HEK293 (cell line): ENCODE measurements around the gene SOX12.
A peak's percentile ranks its signal among the peaks of the same experiment; 100 is the strongest.

Source experiments
- CTCF ChIA-PET: fragments of 350-600 bp; formaldehyde crosslinking; extraction: SDS; loops from one replicate; lab custom pipeline; 2021; ENCODE audit warnings: antibody characterized with exemption; lab: Yijun Ruan, JAX
- POLR2A ChIA-PET: fragments of 300-600 bp; formaldehyde crosslinking; extraction: SDS; loops from one replicate; lab custom pipeline; 2020; ENCODE audit warnings: antibody characterized with exemption, inconsistent platforms; lab: Yijun Ruan, JAX
- H3K27ac ChIP-seq: fragments of 200-500 bp; sonication (Bioruptor generic); 2 replicates; pipeline ENCODE4 v1.5.1; 2014; ENCODE audit warnings: low read depth, low read length, control low read depth, inconsistent platforms; ENCODE audit errors: extremely low read depth
- H3K36me3 ChIP-seq, 2 experiments: fragments of 200-500 bp in 1 of 2; sonication (Bioruptor generic) in 1 of 2; 1 replicate in 1 of 2; 2 replicates in 1 of 2; pipeline ENCODE4 v1.5.1; 2014 to 2017; ENCODE audit warnings: inconsistent platforms in 2 of 2, low read length in 2 of 2; ENCODE audit not compliant: control insufficient read depth in 2 of 2, insufficient read depth in 1 of 2
- H3K4me1 ChIP-seq: fragments of 200-500 bp; sonication (Bioruptor generic); 2 replicates; pipeline ENCODE4 v1.5.1; 2014; ENCODE audit warnings: mild to moderate bottlenecking, low read length, inconsistent platforms; ENCODE audit not compliant: control insufficient read depth, insufficient read depth
- H3K4me3 ChIP-seq: 2 replicates; pipeline ENCODE4 v1.5.1; 2011; ENCODE audit warnings: low read depth, mild to moderate bottlenecking, control low read depth, low read length, moderate library complexity
- H3K9me3 ChIP-seq: fragments of 200-500 bp; sonication (Bioruptor generic); 2 replicates; pipeline ENCODE4 v1.5.1; 2014; ENCODE audit warnings: low read depth, low read length, inconsistent platforms; ENCODE audit not compliant: control insufficient read depth, insufficient read depth
- GLIS1 ChIP-seq: fragments of 450-650 bp; formaldehyde crosslinking; IDR thresholded peaks from 2 replicates; pipeline ENCODE4 v1.5.1; 2016; ENCODE audit warnings: missing biosample characterization, missing genetic modification characterization
- OVOL3 ChIP-seq: fragments of 450-650 bp; formaldehyde crosslinking; IDR thresholded peaks from 2 replicates; pipeline ENCODE4 v1.5.1; 2016; ENCODE audit warnings: missing biosample characterization, missing genetic modification characterization
- SP2 ChIP-seq: fragments of 450-650 bp; formaldehyde crosslinking; IDR thresholded peaks from 2 replicates; pipeline ENCODE4 v1.5.1; 2016; ENCODE audit warnings: missing biosample characterization, missing genetic modification characterization
- SP7 ChIP-seq: fragments of 450-650 bp; formaldehyde crosslinking; IDR thresholded peaks from 2 replicates; pipeline ENCODE4 v1.5.1; 2016; ENCODE audit warnings: missing biosample characterization, missing genetic modification characterization
- ZBTB48 ChIP-seq: fragments of 450-650 bp; formaldehyde crosslinking; IDR thresholded peaks from 2 replicates; pipeline ENCODE4 v1.5.1; 2016; ENCODE audit warnings: missing biosample characterization, missing genetic modification characterization
- ZBTB6 ChIP-seq: fragments of 450-650 bp; formaldehyde crosslinking; IDR thresholded peaks from 2 replicates; pipeline ENCODE4 v1.5.1; 2017; ENCODE audit warnings: missing biosample characterization, missing genetic modification characterization
- ZFHX2 ChIP-seq: fragments of 450-650 bp; formaldehyde crosslinking; conservative IDR thresholded peaks from 2 replicates; pipeline ENCODE4 v1.5.1; 2016; ENCODE audit warnings: missing biosample characterization, missing genetic modification characterization
- ZFP69B ChIP-seq: fragments of 450-650 bp; formaldehyde crosslinking; IDR thresholded peaks from 2 replicates; pipeline ENCODE4 v1.5.1; 2016; ENCODE audit warnings: missing biosample characterization, missing genetic modification characterization
- ZNF121 ChIP-seq: fragments of 450-650 bp; formaldehyde crosslinking; IDR thresholded peaks from 2 replicates; pipeline ENCODE4 v1.5.1; 2016; ENCODE audit warnings: missing biosample characterization, missing genetic modification characterization
- ZNF132 ChIP-seq: fragments of 450-650 bp; formaldehyde crosslinking; IDR thresholded peaks from 2 replicates; pipeline ENCODE4 v1.5.1; 2017; ENCODE audit warnings: missing biosample characterization, missing genetic modification characterization, borderline replicate concordance
- ZNF157 ChIP-seq: fragments of 450-650 bp; formaldehyde crosslinking; IDR thresholded peaks from 2 replicates; pipeline ENCODE4 v1.5.1; 2016; ENCODE audit warnings: missing biosample characterization, missing genetic modification characterization
- ZNF239 ChIP-seq: fragments of 450-650 bp; formaldehyde crosslinking; IDR thresholded peaks from 2 replicates; pipeline ENCODE4 v1.5.1; 2016; ENCODE audit warnings: missing biosample characterization, missing genetic modification characterization
- ZNF335 ChIP-seq: fragments of 450-650 bp; formaldehyde crosslinking; conservative IDR thresholded peaks from 2 replicates; pipeline ENCODE4 v1.5.1; 2016; ENCODE audit warnings: missing biosample characterization, missing genetic modification characterization
- ZNF510 ChIP-seq: fragments of 450-650 bp; formaldehyde crosslinking; IDR thresholded peaks from 2 replicates; pipeline ENCODE4 v1.5.1; 2018; ENCODE audit warnings: mild to moderate bottlenecking, missing genetic modification characterization, missing biosample characterization; ENCODE audit not compliant: insufficient replicate concordance
- ZNF521 ChIP-seq: fragments of 450-650 bp; formaldehyde crosslinking; IDR thresholded peaks from 2 replicates; pipeline ENCODE4 v1.5.1; 2017; ENCODE audit warnings: missing biosample characterization, mild to moderate bottlenecking, missing genetic modification characterization
- ZNF529 ChIP-seq: fragments of 450-650 bp; formaldehyde crosslinking; IDR thresholded peaks from 2 replicates; pipeline ENCODE4 v1.5.1; 2017; ENCODE audit warnings: missing genetic modification characterization, missing biosample characterization; ENCODE audit not compliant: insufficient replicate concordance
- ZNF548 ChIP-seq: fragments of 450-650 bp; formaldehyde crosslinking; IDR thresholded peaks from 2 replicates; pipeline ENCODE4 v1.5.1; 2016; ENCODE audit warnings: missing biosample characterization, missing genetic modification characterization
- ZNF561 ChIP-seq: fragments of 450-650 bp; IDR thresholded peaks from 2 replicates; pipeline ENCODE4 v1.5.1; 2018; ENCODE audit warnings: missing biosample characterization, missing genetic modification characterization, borderline replicate concordance
- ZNF571 ChIP-seq: fragments of 450-650 bp; formaldehyde crosslinking; IDR thresholded peaks from 2 replicates; pipeline ENCODE4 v1.5.0; 2017; ENCODE audit warnings: missing biosample characterization, missing genetic modification characterization
- ZNF585B ChIP-seq: fragments of 450-650 bp; formaldehyde crosslinking; IDR thresholded peaks from 2 replicates; pipeline ENCODE4 v1.5.1; 2016; ENCODE audit warnings: missing biosample characterization, missing genetic modification characterization
- ZNF660 ChIP-seq: fragments of 450-650 bp; IDR thresholded peaks from 2 replicates; pipeline ENCODE4 v1.5.1; 2018; ENCODE audit warnings: missing biosample characterization, mild to moderate bottlenecking, missing genetic modification characterization
- ZNF692 ChIP-seq: fragments of 450-650 bp; formaldehyde crosslinking; IDR thresholded peaks from 2 replicates; pipeline ENCODE4 v1.5.1; 2016; ENCODE audit warnings: missing biosample characterization, missing genetic modification characterization
- ZNF768 ChIP-seq: fragments of 450-650 bp; formaldehyde crosslinking; IDR thresholded peaks from 2 replicates; pipeline ENCODE4 v1.5.1; 2018; ENCODE audit warnings: missing biosample characterization, mild to moderate bottlenecking, missing genetic modification characterization
- ZNF791 ChIP-seq: fragments of 450-650 bp; formaldehyde crosslinking; IDR thresholded peaks from 2 replicates; pipeline ENCODE4 v1.5.1; 2016; ENCODE audit warnings: missing biosample characterization, missing genetic modification characterization
- ZNF837 ChIP-seq: fragments of 450-650 bp; formaldehyde crosslinking; IDR thresholded peaks from 2 replicates; pipeline ENCODE4 v1.5.1; 2016; ENCODE audit warnings: missing biosample characterization, missing genetic modification characterization
- ZSCAN18 ChIP-seq: fragments of 450-650 bp; formaldehyde crosslinking; IDR thresholded peaks from 2 replicates; pipeline ENCODE4 v1.5.1; 2016; ENCODE audit warnings: missing biosample characterization, missing genetic modification characterization
- ZXDB ChIP-seq: fragments of 450-650 bp; formaldehyde crosslinking; IDR thresholded peaks from 2 replicates; pipeline ENCODE4 v1.5.1; 2016; ENCODE audit warnings: missing biosample characterization, missing genetic modification characterization
- TF ChIP-seq, protein P1 (sequence below): fragments of 450-650 bp; IDR thresholded peaks from 2 replicates; pipeline ENCODE4 v1.5.1; 2018; ENCODE audit warnings: missing biosample characterization, mild to moderate bottlenecking, missing genetic modification characterization

The SOX12 gene

DNA sequence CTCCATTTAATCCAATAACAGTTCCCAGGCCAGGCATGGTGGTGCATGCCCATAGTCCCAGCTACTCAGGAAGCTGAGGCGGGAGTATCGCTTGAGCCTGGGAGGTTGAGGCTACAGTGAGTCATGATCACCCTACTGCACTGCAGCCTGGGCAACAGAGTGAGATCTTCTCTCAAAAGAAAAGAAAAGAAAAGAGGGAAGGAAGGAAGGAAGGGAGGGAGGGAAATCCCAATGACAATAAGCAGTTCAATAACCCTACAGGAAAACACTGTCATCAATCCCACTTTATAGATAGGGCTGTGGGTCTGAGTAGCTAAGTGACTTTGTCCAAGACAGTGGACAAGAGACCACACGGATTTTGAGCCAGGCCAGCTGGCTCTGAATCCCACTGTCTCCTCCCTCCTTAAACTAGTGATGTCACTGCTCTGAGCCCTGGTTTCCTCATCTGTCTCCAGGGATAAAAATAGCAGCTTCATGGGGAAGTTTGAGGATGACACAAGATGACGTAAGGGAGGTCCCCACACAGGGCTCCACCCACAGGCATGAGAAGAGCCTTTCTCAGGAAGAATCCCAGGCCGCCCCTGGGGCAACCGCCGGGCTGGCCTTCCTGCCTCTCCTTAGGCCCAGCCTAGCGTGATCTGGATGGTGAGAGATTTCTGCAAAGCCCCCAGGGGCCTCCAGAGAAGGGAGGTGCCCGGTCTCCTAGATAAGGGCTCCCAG is 48.0 kb downstream of the SOX12 start:
- H3K27ac ChIP-seq, result no peak overlapping the region
- CTCF ChIA-PET, result interaction anchor here (1.0 to 3.4 kb wide), 3 partner anchors 11 to 58 kb away, joined by 4 to 18 read pairs (median 16); no protein-coding TSS in a partner anchor
- no peaks in the 10 kb centered on the region for H3K9me3 ChIP-seq
- no peak overlapping the region for H3K4me3 ChIP-seq
- peaks cover 2% of the 10 kb centered on the region; the same call in 1 of the 2 replicates for H3K4me1 ChIP-seq
- H3K36me3 ChIP-seq, result no peaks in the 10 kb centered on the region
- POLR2A ChIA-PET, result interaction anchor here (0.6 to 1.1 kb wide), 3 partner anchors 9 to 34 kb away, joined by 4 to 5 read pairs (median 4); no protein-coding TSS in a partner anchor
- TF ChIP-seq ZNF768 (tag by site-specific recombination), result no peak
- TF ChIP-seq SP7 (tag by site-specific recombination), result peak; percentile 76
- no peak for TF ChIP-seq ZNF585B (tag by site-specific recombination)
- TF ChIP-seq ZBTB6 (tag by site-specific recombination), result no peak
- TF ChIP-seq ZNF692, result peak; percentile 74
- TF ChIP-seq ZNF521, result no peak
- TF ChIP-seq ZNF157 (tag by site-specific recombination), result no peak
- TF ChIP-seq ZSCAN18 (tag by site-specific recombination), result no peak
- peak; percentile 43 for TF ChIP-seq ZFHX2 (tag by site-specific recombination)
- peak; percentile 67 for TF ChIP-seq GLIS1 (tag by site-specific recombination)
- no peak for TF ChIP-seq ZNF791 (tag by site-specific recombination)
- TF ChIP-seq ZNF561 (tag by site-specific recombination), result 0 out of 2 replicates have a peak, but pooled peaks have one; percentile 46
- TF ChIP-seq ZNF335 (tag by site-specific recombination), result peak; percentile 87
- TF ChIP-seq, protein P1, sequence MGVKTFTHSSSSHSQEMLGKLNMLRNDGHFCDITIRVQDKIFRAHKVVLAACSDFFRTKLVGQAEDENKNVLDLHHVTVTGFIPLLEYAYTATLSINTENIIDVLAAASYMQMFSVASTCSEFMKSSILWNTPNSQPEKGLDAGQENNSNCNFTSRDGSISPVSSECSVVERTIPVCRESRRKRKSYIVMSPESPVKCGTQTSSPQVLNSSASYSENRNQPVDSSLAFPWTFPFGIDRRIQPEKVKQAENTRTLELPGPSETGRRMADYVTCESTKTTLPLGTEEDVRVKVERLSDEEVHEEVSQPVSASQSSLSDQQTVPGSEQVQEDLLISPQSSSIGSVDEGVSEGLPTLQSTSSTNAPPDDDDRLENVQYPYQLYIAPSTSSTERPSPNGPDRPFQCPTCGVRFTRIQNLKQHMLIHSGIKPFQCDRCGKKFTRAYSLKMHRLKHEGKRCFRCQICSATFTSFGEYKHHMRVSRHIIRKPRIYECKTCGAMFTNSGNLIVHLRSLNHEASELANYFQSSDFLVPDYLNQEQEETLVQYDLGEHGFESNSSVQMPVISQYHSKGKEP (tag by site-specific recombination), result no peak
- TF ChIP-seq ZNF571 (tag by site-specific recombination), result no peak
- TF ChIP-seq ZXDB (tag by site-specific recombination), result no peak
- TF ChIP-seq ZNF548 (tag by site-specific recombination), result peak; percentile 62; the same call in 1 of the 2 replicates
- TF ChIP-seq ZNF837 (tag by site-specific recombination), result no peak
- TF ChIP-seq ZBTB48 (tag by site-specific recombination), result peak; percentile 33; the same call in 1 of the 2 replicates
- no peak for TF ChIP-seq ZNF239 (tag by site-specific recombination)
- peak; percentile 36; the same call in 1 of the 2 replicates for TF ChIP-seq SP2 (tag by site-specific recombination)
- 0 out of 2 replicates have a peak, but pooled peaks have one; percentile 37 for TF ChIP-seq ZNF660 (tag by site-specific recombination)
- TF ChIP-seq ZNF529 (tag by site-specific recombination), result no peak
- TF ChIP-seq OVOL3 (tag by site-specific recombination), result no peak
- no peak for TF ChIP-seq ZNF510 (tag by site-specific recombination)
- TF ChIP-seq ZNF132 (tag by site-specific recombination), result no peak
- TF ChIP-seq ZFP69B (tag by site-specific recombination), result no peak
- TF ChIP-seq ZNF121 (tag by site-specific recombination), result no peak
